Activated CD4-positive, alpha-beta T cell treated with anti-CD3 and anti-CD28 coated beads, Interleukin-2, amount 50 U/mL, for 1 hour (primary cell): ENCODE results near the gene OR4C11.

ENCODE experiments used
- DNase-seq: peaks from one replicate; pipeline ENCODE4 v3.0.0-alpha.2; 2020

OR4C11 gene

GRCh38 chr11:55607545-55607944, at the start of gene OR4C11:
Gene OR4C11, minus strand, starts transcription at chr11:55607645. Its CDS starts 3,272 bp downstream, at chr11:55604373.
- no peak for DNase-seq

- DNase-seq, result no peak
Measured at GRCh38 chr11:55655096-55655495, 47.7 kb upstream of the OR4C11 start.

- no peak for DNase-seq
Measured at GRCh38 chr11:55652560-55652959, 45.1 kb upstream of the OR4C11 start.

DNA sequence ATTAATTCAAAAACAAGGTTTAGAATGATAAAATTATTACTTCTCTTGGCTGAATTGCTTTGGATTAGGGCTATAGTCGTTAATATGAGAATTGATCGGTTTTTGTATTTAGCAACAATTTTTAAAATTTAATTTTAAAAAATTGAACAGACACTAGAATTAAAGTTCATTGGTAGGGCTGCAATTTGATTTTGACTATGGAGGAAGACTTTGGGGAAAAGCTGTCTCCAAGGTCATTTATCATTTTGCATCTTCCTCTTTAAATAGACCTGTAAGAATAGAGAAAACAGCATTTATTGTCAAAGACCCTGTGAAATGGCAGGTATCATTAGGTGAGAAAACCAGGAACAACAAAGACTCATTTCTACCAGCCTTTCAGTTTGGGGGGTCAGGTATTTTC, 40.6 kb upstream of the OR4C11 start, which contains the start of gene OR4S2:
Gene OR4S2, plus strand, starts transcription at position 301 of the 400 bp plus-strand sequence. CDS start 2,577 bp downstream, outside the sequence.
- DNase-seq, result no peak

DNA sequence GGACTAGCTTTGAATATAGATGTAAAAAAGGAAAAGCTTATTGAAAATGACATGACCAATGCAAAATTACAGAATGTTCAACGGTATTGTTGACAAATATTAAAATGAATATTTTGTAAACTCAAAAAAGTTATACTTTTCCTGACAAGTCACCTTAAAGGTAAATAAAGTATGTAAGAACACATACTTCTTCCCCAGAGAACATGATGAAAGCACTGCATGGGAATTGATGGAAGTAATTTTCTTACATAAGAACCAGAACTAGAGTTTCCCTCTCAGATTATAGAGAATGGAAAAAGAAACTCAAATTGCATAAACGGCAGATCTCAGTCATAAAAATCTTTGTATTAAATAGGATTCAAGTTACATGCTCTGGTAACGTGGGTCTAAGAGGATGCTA, 27.4 kb upstream of the OR4C11 start, which contains the start of gene OR4P4:
Gene OR4P4, plus strand, starts transcription at position 301 of the 400 bp plus-strand sequence.
- no peak for DNase-seq

DNA sequence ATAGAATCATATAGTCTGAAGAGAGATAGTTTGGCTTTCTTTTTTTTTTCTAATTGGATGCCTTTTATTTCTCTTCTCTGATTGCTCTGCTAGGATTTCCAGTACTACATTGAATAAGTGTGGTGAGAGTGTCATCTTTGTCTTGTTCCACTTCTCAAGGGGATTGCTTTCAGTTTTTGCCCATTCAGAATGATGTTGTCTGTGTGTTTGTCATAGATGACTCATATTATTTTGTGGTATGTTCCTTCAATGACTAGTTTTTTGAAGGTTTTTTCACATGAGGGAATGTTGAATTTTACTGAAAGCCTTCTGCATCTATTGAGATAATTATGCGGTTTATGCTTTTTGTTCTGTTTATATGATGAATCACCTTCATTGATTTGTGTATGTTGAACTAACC, 17.1 kb upstream of the OR4C11 start:
- no peak for DNase-seq

DNA sequence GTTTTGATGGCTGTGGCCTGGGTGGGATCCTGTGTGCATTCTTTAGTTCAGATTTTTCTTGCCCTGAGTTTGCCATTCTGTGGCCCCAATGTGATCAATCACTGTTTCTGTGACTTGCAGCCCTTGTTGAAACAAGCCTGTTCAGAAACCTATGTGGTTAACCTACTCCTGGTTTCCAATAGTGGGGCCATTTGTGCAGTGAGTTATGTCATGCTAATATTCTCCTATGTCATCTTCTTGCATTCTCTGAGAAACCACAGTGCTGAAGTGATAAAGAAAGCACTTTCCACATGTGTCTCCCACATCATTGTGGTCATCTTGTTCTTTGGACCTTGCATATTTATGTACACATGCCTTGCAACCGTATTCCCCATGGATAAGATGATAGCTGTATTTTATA, 34.9 kb downstream of the OR4C11 start:
- no peak for DNase-seq

- DNase-seq, result no peak
Measured at GRCh38 chr11:55571828-55572227, 35.6 kb downstream of the OR4C11 start, which contains the start of gene OR4C16. Gene OR4C16, plus strand, starts transcription at chr11:55572128. Its CDS starts 0 bp downstream, at chr11:55572128.

- DNase-seq, result no peak
Measured at GRCh38 chr11:55554169-55554568, 53.3 kb downstream of the OR4C11 start, which contains the start of gene OR4C15. Gene OR4C15, plus strand, starts transcription at chr11:55554469. Its CDS starts 0 bp downstream, at chr11:55554469.
